ENCODE measurements around the gene GRIP2. TPM values are rescaled to one million over a fixed set of nuclear protein-coding genes. Genes with fewer than 3 reads are reported as not detected.
A peak's percentile ranks its signal among the peaks of the same experiment; 100 is the strongest.

Gene GRIP2
- polyA plus RNA-seq, 1 donor (not counting 4 experiments of a cell fraction or from before 2014, with no cell fraction given): 0.01 TPM

DNA sequence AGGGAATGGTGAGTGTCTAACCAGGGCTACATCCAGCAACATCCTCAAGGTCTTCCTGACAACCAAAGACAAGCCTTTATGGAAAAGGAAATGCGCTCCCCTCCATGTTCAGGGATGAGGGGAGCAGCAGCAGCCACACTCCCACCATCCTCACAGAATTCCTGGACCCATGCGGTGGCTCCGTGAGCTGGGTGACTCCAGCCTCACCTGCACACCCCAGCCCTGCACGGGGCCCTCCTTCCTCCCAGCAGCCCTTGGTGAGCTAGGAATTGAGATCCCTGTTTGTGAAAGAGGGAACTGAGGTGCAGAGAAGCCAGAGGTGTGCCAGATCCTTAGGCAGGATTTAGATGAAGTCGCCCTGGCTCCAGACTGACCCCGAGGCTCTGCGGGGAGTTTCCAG lies 52.3 kb downstream of the GRIP2 start:
- Histone ChIP-seq H3K36me3 (ENCODE audit: control insufficient read depth in 2 of 2, extremely low read depth in 1 of 2, insufficient read depth in 2 of 2, low read length in 2 of 2) (no peaks in the 10 kb centered on the region), H3K4me3 (ENCODE audit: control insufficient read depth in 2 of 3, extremely low read depth in 1 of 3, insufficient read depth in 2 of 3, low read depth in 1 of 3, low read length in 3 of 3) (no peak overlapping the region), H3K4me1 (ENCODE audit: control insufficient read depth, extremely low read depth, insufficient read depth, low read length) (peaks cover 30% of the 10 kb centered on the region), H3K9me1 (ENCODE audit: control insufficient read depth, extremely low read depth, insufficient read depth, low read length) (peaks cover 4% of the 10 kb centered on the region), H3K9me3 (ENCODE audit: control insufficient read depth, low read depth, low read length) (no peaks in the 10 kb centered on the region), H4K20me1 (ENCODE audit: control insufficient read depth, extremely low read depth, insufficient read depth, low read length) (no peaks in the 10 kb centered on the region), H3K9ac (ENCODE audit: control insufficient read depth, extremely low read depth, insufficient read depth, low read length) (no peak overlapping the region), H3K79me2 (ENCODE audit: control insufficient read depth, insufficient read depth, low read length) (no peaks in the 10 kb centered on the region), H2AFZ (ENCODE audit: control insufficient read depth, low read length) (no peak overlapping the region), H3K27ac (ENCODE audit: control insufficient read depth, insufficient read depth, low read length) (peak overlapping the region; percentile 17), H3K4me2 (ENCODE audit: control insufficient read depth, extremely low read depth, insufficient read depth, low read depth, low read length) (peak overlapping the region; percentile 72), H3K27me3 (ENCODE audit: control insufficient read depth, extremely low read depth, insufficient read depth, low read length) (no peaks in the 10 kb centered on the region)
- FAIRE-seq: no peak
- dilution Hi-C loops (cut with MboI; ENCODE audit: extremely low pct_ligation_motif_present, low sequenced_read_pairs): no loop called here
- no peak for DNase-seq (ENCODE audit: low read depth, low spot score)
- TF ChIP-seq, protein P1, sequence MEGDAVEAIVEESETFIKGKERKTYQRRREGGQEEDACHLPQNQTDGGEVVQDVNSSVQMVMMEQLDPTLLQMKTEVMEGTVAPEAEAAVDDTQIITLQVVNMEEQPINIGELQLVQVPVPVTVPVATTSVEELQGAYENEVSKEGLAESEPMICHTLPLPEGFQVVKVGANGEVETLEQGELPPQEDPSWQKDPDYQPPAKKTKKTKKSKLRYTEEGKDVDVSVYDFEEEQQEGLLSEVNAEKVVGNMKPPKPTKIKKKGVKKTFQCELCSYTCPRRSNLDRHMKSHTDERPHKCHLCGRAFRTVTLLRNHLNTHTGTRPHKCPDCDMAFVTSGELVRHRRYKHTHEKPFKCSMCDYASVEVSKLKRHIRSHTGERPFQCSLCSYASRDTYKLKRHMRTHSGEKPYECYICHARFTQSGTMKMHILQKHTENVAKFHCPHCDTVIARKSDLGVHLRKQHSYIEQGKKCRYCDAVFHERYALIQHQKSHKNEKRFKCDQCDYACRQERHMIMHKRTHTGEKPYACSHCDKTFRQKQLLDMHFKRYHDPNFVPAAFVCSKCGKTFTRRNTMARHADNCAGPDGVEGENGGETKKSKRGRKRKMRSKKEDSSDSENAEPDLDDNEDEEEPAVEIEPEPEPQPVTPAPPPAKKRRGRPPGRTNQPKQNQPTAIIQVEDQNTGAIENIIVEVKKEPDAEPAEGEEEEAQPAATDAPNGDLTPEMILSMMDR (optimal IDR thresholded peaks at IDR 0.05 in 1 of 3, IDR thresholded peaks at IDR 0.05 in 1 of 3, conservative IDR thresholded peaks at IDR 0.05 in 1 of 3; ENCODE audit: extremely low read depth in 1 of 3, insufficient read depth in 2 of 3, low read length in 3 of 3): no peak
- TF ChIP-seq EZH2 (IDR thresholded peaks at IDR 0.05; ENCODE audit: low read length): no peak

DNA sequence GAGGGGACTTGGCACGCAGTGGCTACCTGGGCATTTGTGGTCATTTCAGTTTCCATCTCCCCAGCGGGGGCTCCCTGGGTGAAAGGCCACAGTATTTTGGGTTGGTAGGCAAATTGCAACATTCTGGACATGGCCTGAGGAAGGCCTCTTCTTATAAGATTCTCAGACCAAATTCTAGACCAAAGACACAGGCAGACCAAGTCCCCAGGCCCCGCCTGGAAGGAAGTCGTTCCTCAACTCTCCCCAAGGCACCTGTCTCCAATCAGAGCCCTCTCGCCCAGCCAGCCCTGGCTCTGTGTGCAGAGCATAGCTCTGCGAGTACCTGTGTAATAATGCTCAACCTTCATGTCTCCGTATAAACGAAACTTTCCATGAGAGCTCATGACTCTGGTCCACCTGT lies 53.1 kb downstream of the GRIP2 start:
- Histone ChIP-seq H3K27ac (ENCODE audit: control insufficient read depth, insufficient read depth, low read length) (no peak overlapping the region), H2AFZ (ENCODE audit: control insufficient read depth, low read length) (no peak overlapping the region), H3K27me3 (ENCODE audit: control insufficient read depth, extremely low read depth, insufficient read depth, low read length) (no peaks in the 10 kb centered on the region), H3K4me1 (ENCODE audit: control insufficient read depth, extremely low read depth, insufficient read depth, low read length) (peaks cover 30% of the 10 kb centered on the region), H4K20me1 (ENCODE audit: control insufficient read depth, extremely low read depth, insufficient read depth, low read length) (no peaks in the 10 kb centered on the region), H3K36me3 (ENCODE audit: control insufficient read depth in 2 of 2, extremely low read depth in 1 of 2, insufficient read depth in 2 of 2, low read length in 2 of 2) (no peaks in the 10 kb centered on the region), H3K9me1 (ENCODE audit: control insufficient read depth, extremely low read depth, insufficient read depth, low read length) (peaks cover 4% of the 10 kb centered on the region), H3K9me3 (ENCODE audit: control insufficient read depth, low read depth, low read length) (no peaks in the 10 kb centered on the region), H3K4me2 (ENCODE audit: control insufficient read depth, extremely low read depth, insufficient read depth, low read depth, low read length) (no peak overlapping the region), H3K4me3 (ENCODE audit: control insufficient read depth in 2 of 3, extremely low read depth in 1 of 3, insufficient read depth in 2 of 3, low read depth in 1 of 3, low read length in 3 of 3) (no peak overlapping the region), H3K9ac (ENCODE audit: control insufficient read depth, extremely low read depth, insufficient read depth, low read length) (no peak overlapping the region), H3K79me2 (ENCODE audit: control insufficient read depth, insufficient read depth, low read length) (no peaks in the 10 kb centered on the region)
- DNase-seq (ENCODE audit: low read depth, low spot score): no peak
- no peak for TF ChIP-seq EZH2 (IDR thresholded peaks at IDR 0.05; ENCODE audit: low read length)
- TF ChIP-seq, protein P1 (optimal IDR thresholded peaks at IDR 0.05 in 1 of 3, IDR thresholded peaks at IDR 0.05 in 1 of 3, conservative IDR thresholded peaks at IDR 0.05 in 1 of 3; ENCODE audit: extremely low read depth in 1 of 3, insufficient read depth in 2 of 3, low read length in 3 of 3): no peak
- no peak for FAIRE-seq
- dilution Hi-C loops (cut with MboI; ENCODE audit: extremely low pct_ligation_motif_present, low sequenced_read_pairs): no loop called here
